Inferior parietal cortex (tissue), 1 donor: ENCODE results near the gene PUDP.
"Not testable (repeated sequence)": the region's sequence is repeated elsewhere in the genome, so short reads cannot be mapped to it uniquely, and the experiment has no call there.

ENCODE experiments used
- DNase-seq: peaks from one replicate; pipeline ENCODE4 v3.0.0-alpha.2; 2016; ENCODE audit errors: extremely low spot score

Gene PUDP

GRCh38 chrX:7028246-7028645 lies 119.7 kb downstream of the PUDP start:
- DNase-seq = peak; percentile 2

DNA sequence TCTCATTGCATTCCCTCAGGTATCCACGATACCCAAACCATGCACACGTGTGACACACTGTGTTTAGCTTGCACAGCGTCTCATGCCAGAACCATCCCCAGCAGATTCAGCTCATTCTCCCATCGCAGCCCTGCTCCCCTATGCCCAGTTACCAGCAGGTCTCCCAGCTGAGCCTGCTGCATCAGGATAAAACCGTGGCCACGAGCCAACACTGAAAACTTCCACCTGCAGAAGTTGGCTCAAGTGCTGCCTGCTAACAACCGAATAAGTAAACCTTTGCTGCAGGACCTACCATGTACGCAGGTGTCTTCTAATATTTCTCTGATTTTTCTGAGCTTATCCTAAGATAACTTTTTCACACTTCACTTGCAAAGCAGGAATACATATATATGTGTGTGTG lies 120.9 kb downstream of the PUDP start:
- DNase-seq = no peak

DNA sequence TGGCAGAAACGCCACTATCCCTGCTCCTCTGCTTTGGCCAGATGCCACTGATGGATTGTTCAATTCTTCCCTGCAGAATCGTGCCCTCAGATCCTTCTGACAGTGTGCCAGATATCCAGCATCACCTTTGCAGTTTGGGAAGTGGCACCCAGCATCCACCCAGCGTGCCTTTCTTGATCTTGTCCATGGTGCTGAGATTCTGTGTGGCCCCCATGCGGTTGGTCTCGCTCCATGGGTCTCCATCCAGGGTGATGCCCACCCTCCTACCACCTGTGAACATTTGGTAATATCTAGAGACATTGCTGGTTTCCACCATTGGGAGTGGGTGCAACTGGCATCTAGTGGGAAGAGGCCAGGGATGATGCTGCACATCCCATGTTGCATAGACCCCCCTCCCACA lies 121.6 kb downstream of the PUDP start:
- DNase-seq = not testable (repeated sequence)

- DNase-seq = no peak
These were observed 122.5 kb downstream of the PUDP start for GRCh38 chrX:7025471-7025870.

- no peak for DNase-seq
These were observed 123.1 kb downstream of the PUDP start for GRCh38 chrX:7024850-7025249.

- DNase-seq = not testable (repeated sequence)
These were observed 125.0 kb downstream of the PUDP start for GRCh38 chrX:7022996-7023395.

- DNase-seq = no peak
These were observed 126.0 kb downstream of the PUDP start for GRCh38 chrX:7021991-7022390.

GRCh38 chrX:7019555-7019954 lies 128.4 kb downstream of the PUDP start:
- no peak for DNase-seq

- not testable (repeated sequence) for DNase-seq
These were observed 135.6 kb downstream of the PUDP start for GRCh38 chrX:7012262-7012834.

- not testable (repeated sequence) for DNase-seq
These were observed 137.1 kb downstream of the PUDP start for GRCh38 chrX:7010897-7011296.

- DNase-seq = not testable (repeated sequence)
These were observed 140.6 kb downstream of the PUDP start for GRCh38 chrX:7007328-7007727.
